ENCODE data around the gene SIGLEC11.

The SIGLEC11 gene

GRCh38 chr19:49931293-49932040 is 29.5 kb downstream of the SIGLEC11 start:
- Histone ChIP-seq H3K4me3 (ENCODE audit: low read depth, low read length) (no peak overlapping the region), H3K27me3 (no peaks in the 10 kb centered on the region), H3K36me3 (peaks cover 17% of the 10 kb centered on the region), H3K4me1 (no peaks in the 10 kb centered on the region), H3K9me3 (no peaks in the 10 kb centered on the region)
- no peak for DNase-seq
- no peak for TF ChIP-seq CTCF (IDR thresholded peaks at IDR 0.05; ENCODE audit: low read depth, low read length)

GRCh38 chr19:49930483-49931011 is 30.4 kb downstream of the SIGLEC11 start:
- Histone ChIP-seq H3K36me3 (peaks cover 26% of the 10 kb centered on the region), H3K4me1 (no peaks in the 10 kb centered on the region), H3K27me3 (no peaks in the 10 kb centered on the region), H3K9me3 (no peaks in the 10 kb centered on the region), H3K4me3 (ENCODE audit: low read depth, low read length) (peak overlapping the region; percentile 64)
- no peak for TF ChIP-seq CTCF (IDR thresholded peaks at IDR 0.05; ENCODE audit: low read depth, low read length)
- DNase-seq: peak; percentile 50

DNA sequence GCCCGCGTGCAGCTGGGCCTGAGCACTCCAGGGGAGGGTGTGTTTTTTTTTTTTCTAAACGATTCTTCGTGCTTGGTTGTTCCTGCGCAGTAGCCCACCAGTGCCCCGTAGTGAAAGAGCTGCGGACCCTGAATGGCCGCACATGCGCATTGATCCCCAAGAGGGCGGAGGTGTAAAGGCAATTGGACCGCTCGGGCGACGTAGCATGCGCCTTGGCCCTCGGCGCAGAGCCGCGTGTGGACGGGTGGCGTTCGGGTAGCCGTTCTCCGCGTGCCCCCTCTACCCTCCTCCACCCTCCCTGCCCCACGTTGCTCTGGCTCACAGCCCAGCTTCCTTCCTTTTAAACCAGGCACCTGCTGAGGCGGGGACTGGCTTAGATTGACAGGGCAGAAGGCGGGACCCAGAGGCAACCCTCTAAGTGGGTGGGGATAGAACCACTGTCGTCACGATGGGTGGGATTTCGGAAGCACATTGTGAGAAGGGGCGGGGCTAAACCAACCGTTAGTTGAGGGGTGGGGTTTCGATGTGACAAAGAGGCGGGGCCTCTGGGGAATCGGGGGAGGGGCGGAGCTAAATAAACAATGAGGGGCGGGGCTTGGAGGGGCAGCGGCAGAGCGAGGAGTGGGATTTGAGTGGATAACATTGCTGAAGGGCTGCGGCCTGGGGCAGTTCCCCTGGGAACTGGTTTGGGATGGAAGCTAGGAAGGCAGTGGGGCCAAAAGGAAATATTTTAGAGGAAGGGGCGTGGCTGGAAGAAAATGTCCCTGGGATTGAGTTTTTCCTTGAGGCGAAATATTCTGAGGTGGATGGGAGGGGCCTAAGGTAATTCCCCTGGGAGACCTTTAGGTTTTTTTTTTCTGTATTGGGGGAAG is 31.1 kb downstream of the SIGLEC11 start:
- DNase-seq: peak; percentile 99
- Histone ChIP-seq H3K9me3 (no peaks in the 10 kb centered on the region), H3K36me3 (peaks cover 29% of the 10 kb centered on the region), H3K27me3 (no peaks in the 10 kb centered on the region), H3K4me3 (ENCODE audit: low read depth, low read length) (peak overlapping the region; percentile 64), H3K4me1 (peaks cover under 1% of the 10 kb centered on the region)
- no peak for TF ChIP-seq CTCF (IDR thresholded peaks at IDR 0.05; ENCODE audit: low read depth, low read length)

GRCh38 chr19:49929121-49929610 is 31.8 kb downstream of the SIGLEC11 start, which contains the start of the genes ATF5 and NUP62:
ATF5 (plus strand) TSS chr19:49929205; CDS start chr19:49930851, 1,646 bp downstream.
NUP62 (minus strand) TSS chr19:49929504; CDS start chr19:49909807, 19,697 bp downstream.
- no peak for TF ChIP-seq CTCF (IDR thresholded peaks at IDR 0.05; ENCODE audit: low read depth, low read length)
- Histone ChIP-seq H3K27me3 (no peaks in the 10 kb centered on the region), H3K4me3 (ENCODE audit: low read depth, low read length) (peak within 1 kb of the TSS; percentile 64), H3K9me3 (no peaks in the 10 kb centered on the region), H3K36me3 (peaks cover 36% of the 10 kb centered on the region), H3K4me1 (peaks cover 7% of the 10 kb centered on the region)
- peak; percentile 95 for DNase-seq

GRCh38 chr19:49927526-49928264 is 33.3 kb downstream of the SIGLEC11 start:
- Histone ChIP-seq H3K4me3 (ENCODE audit: low read depth, low read length) (peak overlapping the region; percentile 64), H3K9me3 (no peaks in the 10 kb centered on the region), H3K36me3 (peaks cover 50% of the 10 kb centered on the region)

More at GRCh38 chr19:49927526-49928264, 33.3 kb downstream of the SIGLEC11 start:
- Histone ChIP-seq H3K27me3 (no peaks in the 10 kb centered on the region), H3K4me1 (peaks cover 14% of the 10 kb centered on the region)
- TF ChIP-seq CTCF (IDR thresholded peaks at IDR 0.05; ENCODE audit: low read depth, low read length): no peak
- DNase-seq: no peak

Measured in BE2C (cell line).